Measurements from ENCODE around the gene BABAM2.
A peak's percentile ranks its signal among the peaks of the same experiment; 100 is the strongest.
"Not testable (repeated sequence)": the region's sequence is repeated elsewhere in the genome, so short reads cannot be mapped to it uniquely, and the experiment has no call there.

The BABAM2 gene

DNA sequence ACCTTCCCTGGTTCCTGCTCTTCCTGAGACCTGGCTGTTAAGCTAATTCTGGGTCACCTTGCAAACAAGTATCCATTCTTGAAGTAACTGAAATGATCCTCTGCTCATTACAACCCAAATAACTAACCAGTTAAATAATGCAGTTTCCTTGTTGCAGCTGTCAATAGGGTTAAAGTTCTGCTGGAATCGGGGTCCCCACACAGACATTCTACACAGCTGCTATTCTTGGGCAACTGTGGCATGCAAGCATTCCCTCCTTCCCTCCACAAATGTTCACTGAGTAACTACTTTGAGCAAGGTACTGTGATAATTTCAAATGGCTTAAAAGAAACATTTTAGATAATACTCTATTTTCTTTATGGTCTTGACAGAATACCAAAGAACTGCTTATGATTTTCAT is 17.4 kb upstream of the BABAM2 start:
- no peak overlapping the region for H3K4me3 ChIP-seq (replicated peaks in 1 of 2; ENCODE audit: low read depth in 2 of 2, low read length in 2 of 2)
- no peak for DNase-seq (ENCODE audit: low read depth in 2 of 2)
- TF ChIP-seq, protein P1, sequence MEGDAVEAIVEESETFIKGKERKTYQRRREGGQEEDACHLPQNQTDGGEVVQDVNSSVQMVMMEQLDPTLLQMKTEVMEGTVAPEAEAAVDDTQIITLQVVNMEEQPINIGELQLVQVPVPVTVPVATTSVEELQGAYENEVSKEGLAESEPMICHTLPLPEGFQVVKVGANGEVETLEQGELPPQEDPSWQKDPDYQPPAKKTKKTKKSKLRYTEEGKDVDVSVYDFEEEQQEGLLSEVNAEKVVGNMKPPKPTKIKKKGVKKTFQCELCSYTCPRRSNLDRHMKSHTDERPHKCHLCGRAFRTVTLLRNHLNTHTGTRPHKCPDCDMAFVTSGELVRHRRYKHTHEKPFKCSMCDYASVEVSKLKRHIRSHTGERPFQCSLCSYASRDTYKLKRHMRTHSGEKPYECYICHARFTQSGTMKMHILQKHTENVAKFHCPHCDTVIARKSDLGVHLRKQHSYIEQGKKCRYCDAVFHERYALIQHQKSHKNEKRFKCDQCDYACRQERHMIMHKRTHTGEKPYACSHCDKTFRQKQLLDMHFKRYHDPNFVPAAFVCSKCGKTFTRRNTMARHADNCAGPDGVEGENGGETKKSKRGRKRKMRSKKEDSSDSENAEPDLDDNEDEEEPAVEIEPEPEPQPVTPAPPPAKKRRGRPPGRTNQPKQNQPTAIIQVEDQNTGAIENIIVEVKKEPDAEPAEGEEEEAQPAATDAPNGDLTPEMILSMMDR (IDR thresholded peaks at IDR 0.05; ENCODE audit: low read depth, low read length), result no peak

- DNase-seq (ENCODE audit: low read depth in 2 of 2), result no peak
- TF ChIP-seq, protein P1 (IDR thresholded peaks at IDR 0.05; ENCODE audit: low read depth, low read length), result no peak
- H3K4me3 ChIP-seq (replicated peaks in 1 of 2; ENCODE audit: low read depth in 2 of 2, low read length in 2 of 2), result no peak overlapping the region
Observed at GRCh38 chr2:27875089-27875881, 15.2 kb upstream of the BABAM2 start.

GRCh38 chr2:27878825-27879224 is 11.7 kb upstream of the BABAM2 start:
- TF ChIP-seq, protein P1 (IDR thresholded peaks at IDR 0.05; ENCODE audit: low read depth, low read length), result no peak
- no peak overlapping the region for H3K4me3 ChIP-seq (replicated peaks in 1 of 2; ENCODE audit: low read depth in 2 of 2, low read length in 2 of 2)
- no peak for DNase-seq (ENCODE audit: low read depth in 2 of 2)

- DNase-seq (ENCODE audit: low read depth in 2 of 2); H3K4me3 ChIP-seq (replicated peaks in 1 of 2; ENCODE audit: low read depth in 2 of 2, low read length in 2 of 2): not testable (repeated sequence)
Observed at GRCh38 chr2:27881815-27882583, 8.5 kb upstream of the BABAM2 start.

- H3K4me3 ChIP-seq (replicated peaks in 1 of 2; ENCODE audit: low read depth in 2 of 2, low read length in 2 of 2); DNase-seq (ENCODE audit: low read depth in 2 of 2): not testable (repeated sequence)
Observed at GRCh38 chr2:27882584-27882922, 8.0 kb upstream of the BABAM2 start.

DNA sequence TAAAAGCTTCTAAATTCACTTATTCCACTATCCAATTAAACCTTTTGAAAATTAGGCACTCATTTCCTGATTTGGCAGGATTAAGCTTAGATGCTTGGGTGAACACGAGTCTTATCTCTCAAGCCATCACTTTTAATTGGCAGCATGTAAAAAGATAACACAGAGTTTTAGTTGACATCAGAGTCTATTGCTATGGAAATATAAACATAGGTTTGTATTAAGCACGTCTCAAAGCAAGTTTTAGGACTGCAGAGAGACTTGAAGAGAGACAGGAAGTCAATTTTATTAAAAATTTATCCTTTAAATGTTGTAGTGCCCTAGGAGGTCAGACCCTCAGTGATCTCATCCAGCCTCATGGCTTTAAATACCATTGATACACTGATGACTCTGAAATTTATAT is 5.9 kb upstream of the BABAM2 start:
- DNase-seq (ENCODE audit: low read depth in 2 of 2), result no peak
- no peak overlapping the region for H3K4me3 ChIP-seq (replicated peaks in 1 of 2; ENCODE audit: low read depth in 2 of 2, low read length in 2 of 2)
- TF ChIP-seq, protein P1 (IDR thresholded peaks at IDR 0.05; ENCODE audit: low read depth, low read length), result no peak

DNA sequence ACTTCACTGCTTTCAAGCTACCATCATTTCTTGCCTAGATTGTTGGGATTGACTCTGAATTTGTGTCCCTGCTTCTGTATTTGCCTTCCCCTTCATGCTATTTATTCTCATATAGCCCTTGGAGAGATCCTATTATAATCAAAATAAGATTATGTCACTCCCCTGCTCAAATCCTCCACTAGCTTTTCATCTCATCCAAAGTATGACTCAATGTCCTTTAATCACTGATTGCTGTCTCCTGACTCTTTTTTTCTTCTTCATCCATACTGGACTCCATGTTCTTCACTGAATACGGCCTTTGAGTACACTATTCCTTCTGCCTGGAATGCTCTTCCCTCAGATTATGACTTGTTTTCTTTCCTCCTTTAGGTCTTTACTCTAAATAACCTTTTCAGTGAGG is 5.3 kb upstream of the BABAM2 start:
- H3K4me3 ChIP-seq (replicated peaks in 1 of 2; ENCODE audit: low read depth in 2 of 2, low read length in 2 of 2), result no peak overlapping the region
- TF ChIP-seq, protein P1 (IDR thresholded peaks at IDR 0.05; ENCODE audit: low read depth, low read length), result no peak
- peak; percentile 7 to 56 for DNase-seq (ENCODE audit: low read depth in 2 of 2)

Data from cardiac fibroblast (primary cell).